Heart right ventricle (tissue), 16 donors: ENCODE data around the gene PHLPP1. TPM values are rescaled to one million over a fixed set of nuclear protein-coding genes. Genes with fewer than 3 reads are reported as not detected.
"Not testable (repeated sequence)": the region's sequence is repeated elsewhere in the genome, so short reads cannot be mapped to it uniquely, and the experiment has no call there.

Source experiments
- ATAC-seq, 8 donors: fragments of 200-7000 bp; cut with Tn5 transposase; one replicate each; pipeline ENCODE4 v1.9.1; 2020; ENCODE audit warnings: mild to moderate bottlenecking in 8 of 8, moderate library complexity in 8 of 8, moderate number of reproducible peaks in 1 of 8
- DNase-seq, 2 donors: peaks; one replicate each; pipeline ENCODE4 v3.0.0-alpha.2; 2020
- H3K27ac ChIP-seq, 10 donors: fragments of 200-600 bp; sonication (generic) in 2 of 10; one replicate each; pipeline versions ENCODE4 v1.5.0 to v1.8.0; 2020 to 2022; ENCODE audit warnings: mild to moderate bottlenecking in 3 of 10
- H3K27me3 ChIP-seq, 7 donors: fragments of 200-600 bp; one replicate each; pipeline ENCODE4 v1.8.0; 2021 to 2022; ENCODE audit warnings: mild to moderate bottlenecking in 2 of 7
- H3K36me3 ChIP-seq, 9 donors: fragments of 200-600 bp; sonication (generic) in 1 of 9; one replicate each; pipeline versions ENCODE4 v1.5.0 to v1.8.0; 2020 to 2022; ENCODE audit warnings: mild to moderate bottlenecking in 2 of 9
- H3K4me1 ChIP-seq, 9 donors: fragments of 200-600 bp; sonication (generic) in 1 of 9; one replicate each; pipeline versions ENCODE4 v1.5.0 to v1.8.0; 2020 to 2022; ENCODE audit warnings: mild to moderate bottlenecking in 4 of 9
- H3K4me3 ChIP-seq, 10 donors: fragments of 200-600 bp; sonication (generic) in 2 of 10; one replicate each; pipeline versions ENCODE4 v1.5.0 to v1.8.0; 2020 to 2022; ENCODE audit warnings: mild to moderate bottlenecking in 7 of 10, moderate library complexity in 2 of 10
- H3K9me3 ChIP-seq, 11 donors: fragments of 200-600 bp in 10 of 11; sonication (generic) in 2 of 11; one replicate each; pipeline versions ENCODE4 v1.5.0 to v1.8.0; 2013 to 2022; ENCODE audit warnings: mild to moderate bottlenecking in 2 of 11, control low read depth in 1 of 11, moderate library complexity in 1 of 11
- CTCF ChIP-seq, 9 donors: fragments of 200-600 bp; sonication (generic) in 2 of 9; IDR thresholded peaks; one replicate each; pipeline versions ENCODE4 v1.5.0 to v1.8.0; 2021 to 2022; ENCODE audit warnings: antibody characterized with exemption in 9 of 9, mild to moderate bottlenecking in 5 of 9, moderate library complexity in 1 of 9
- WGBS, 2 donors: extraction: QIAGEN DNeasy Blood & Tissue Kit; methylation state at CpG; one replicate each; pipeline ENCODE4 v1.1.7; 2013; ENCODE audit warnings: inconsistent platforms in 1 of 2; 5-methylcytosine and 5-hydroxymethylcytosine counted together
- intact Hi-C, 10 donors: fragments of 100-400 bp; cut with DNase I; formaldehyde crosslinking; loops; one replicate each; pipeline versions ENCODE4 v1.11.1 to v1.14.2; 2022
- polyA plus RNA-seq, 2 donors: library from polyadenylated mRNA; stranded (reverse); fragments of 200-250 nt; gene quantifications; one replicate each; pipeline ENCODE4 v1.2.3, GENCODE V29; 2013
- total RNA-seq, 10 donors: library from RNA; stranded (reverse); fragmentation: NEBNext Ultra II Directional in 3 of 10; extraction: Animal tissue kit (Norgen Biotek cat#: 25700) in 3 of 10; gene quantifications; one replicate each; pipeline versions ENCODE4 v1.2.1 to v1.2.4, GENCODE V29; 2021 to 2023
- donor health status: Arrhythmogenic right ventricular cardiomyopathy.
- donor health status: ischemic (EF 13 %, LVEDD 7.1; RV severe dilation, severe dysfunction).
- donor health status: healthy with polysubstance abuse.
- donor health status: DM: no; HTN: yes; CAD: no.
- donor health status: DM: no; HTN: no; CAD: no.
- donor health status: ischemic (EF 25% LVEDD 6.9; RV normal size, moderate dysfunction).
- donor health status: ischemic (EF 25% LVEDD 5.7; RV mildly dilated, moderate dysfunction).
- donor health status: healthy.
- donor health status: DM: yes; HTN: yes; CAD: no.
- donor health status: Ischemic cardiomyopathy.
- donor health status: ischemic (EF 35%, LVEDD 5.7; RV mildly dilated, moderate dysfunction).
- donor health status: nonischemic (EF 11% LVEDD 7.7; RV severe dilation, severe dysfunction).
- donor health status: DM: yes; HTN: yes; CAD: no.
- donor health status: PGD.
- donor health status: ischemic (EF 29% LVEDD 5.4; RV normal size, mild dysfunction).
- donor health status: nonischemic (EF 23%, LVEDD 6.1; RV moderate dilation, normal function).

The PHLPP1 gene
- total and polyA plus RNA-seq, 12 donors = 1.8 to 10.7 (median 8.0) TPM

DNA sequence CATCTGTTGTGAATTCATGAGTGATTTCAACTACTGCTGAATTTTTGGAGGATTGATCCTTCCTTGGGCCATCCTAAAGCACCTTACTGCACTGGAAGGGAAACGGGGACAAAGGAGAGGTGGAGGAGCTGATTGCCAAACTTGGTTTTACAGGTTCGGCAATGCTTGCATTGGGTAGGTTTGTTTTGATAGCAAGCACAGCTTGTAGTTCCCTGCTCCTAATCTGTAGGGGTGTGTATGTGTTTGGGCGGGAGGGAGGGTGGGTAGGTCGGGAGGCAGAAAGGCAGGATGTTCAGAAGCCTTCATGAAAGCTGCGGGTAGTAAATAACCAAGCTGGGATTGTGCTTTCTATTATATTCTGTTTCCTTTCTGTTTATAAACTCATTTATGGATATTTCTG lies 24.6 kb downstream of the PHLPP1 start:
- 66 to 79% methylated on average over 5 of the region's 5 CpGs for WGBS, 2 donors
- Histone ChIP-seq H3K4me3 (no peak overlapping the region), H3K9me3 (no peaks in the 10 kb centered on the region), H3K4me1 (peaks cover 0 to 52% (median 14%) of the 10 kb centered on the region in 9 donors), H3K27ac (no peak overlapping the region), H3K36me3 (no peaks in the 10 kb centered on the region), H3K27me3 (no peaks in the 10 kb centered on the region)
- intact Hi-C loops = loop anchor here in 2 of 10 donors (5.0 to 10.0 kb wide), 2 partner anchors 57 to 125 kb away; no protein-coding TSS in a partner anchor
- DNase-seq (no peak), ATAC-seq (no peak)
- TF ChIP-seq CTCF (IDR thresholded peaks at IDR 0.05) = no peak

DNA sequence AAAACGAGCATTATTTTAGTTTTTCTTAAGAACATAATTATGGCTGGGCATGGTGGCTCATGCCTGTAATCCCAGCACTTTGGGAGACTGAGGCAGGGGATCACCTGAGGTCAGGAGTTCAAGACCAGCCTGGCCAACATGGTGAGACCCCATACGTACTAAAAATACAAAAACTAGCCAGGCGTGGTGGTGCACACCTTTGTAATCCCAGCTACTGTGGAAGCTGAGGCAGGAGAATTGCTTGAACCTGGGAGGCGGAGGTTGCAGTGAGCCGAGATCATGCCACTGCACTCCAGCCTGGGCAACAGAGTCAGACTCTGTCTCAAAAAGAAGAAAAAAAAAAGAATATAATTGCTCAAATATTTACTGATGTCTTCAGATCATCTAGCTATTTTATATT lies 25.3 kb downstream of the PHLPP1 start:
- 85 to 88% methylated on average over 5 of the region's 5 CpGs for WGBS, 2 donors
- ATAC-seq = not testable (repeated sequence)

GRCh38 chr18:62741118-62741566 lies 25.8 kb downstream of the PHLPP1 start:
- Histone ChIP-seq H3K27me3 (no peaks in the 10 kb centered on the region), H3K27ac (no peak overlapping the region), H3K9me3 (no peaks in the 10 kb centered on the region), H3K4me1 (peaks cover 0 to 56% (median 17%) of the 10 kb centered on the region in 9 donors), H3K36me3 (no peaks in the 10 kb centered on the region), H3K4me3 (no peak overlapping the region)
- DNase-seq = no peak
- TF ChIP-seq CTCF (IDR thresholded peaks at IDR 0.05) = no peak
- 65 to 68% methylated on average over 4 of the region's 4 CpGs for WGBS, 2 donors
- intact Hi-C loops = no loop called here
- ATAC-seq = no peak

More for the DNA sequence above, 25.3 kb downstream of the PHLPP1 start:
- DNase-seq, intact Hi-C loops, H3K27me3 ChIP-seq, H3K4me3 ChIP-seq, H3K9me3 ChIP-seq, H3K36me3 ChIP-seq, H3K27ac ChIP-seq: not testable (repeated sequence)
- H3K4me1 ChIP-seq = peaks cover 0 to 56% (median 17%) of the 10 kb centered on the region in 9 donors

- intact Hi-C loops = no loop called here
- H3K4me1 ChIP-seq = peaks cover 0 to 56% (median 17%) of the 10 kb centered on the region in 9 donors
- H3K36me3 ChIP-seq = no peaks in the 10 kb centered on the region
- TF ChIP-seq CTCF (IDR thresholded peaks at IDR 0.05) = no peak
- H3K27ac ChIP-seq = no peak overlapping the region
- ATAC-seq = no peak
- no peak overlapping the region for H3K4me3 ChIP-seq
- 88 to 93% methylated on average over 4 of the region's 4 CpGs for WGBS, 2 donors
- H3K9me3 ChIP-seq = no peaks in the 10 kb centered on the region
- no peak for DNase-seq
- no peaks in the 10 kb centered on the region for H3K27me3 ChIP-seq
Observed at GRCh38 chr18:62741584-62741983, 26.2 kb downstream of the PHLPP1 start.

GRCh38 chr18:62744076-62744968 lies 29.0 kb downstream of the PHLPP1 start:
- no peak for TF ChIP-seq CTCF (IDR thresholded peaks at IDR 0.05)
- H3K27me3 ChIP-seq = no peaks in the 10 kb centered on the region
- no peak overlapping the region for H3K27ac ChIP-seq
- H3K36me3 ChIP-seq = no peaks in the 10 kb centered on the region
- DNase-seq (no peak), ATAC-seq (no peak)
- H3K4me1 ChIP-seq = peaks cover 0 to 34% (median 13%) of the 10 kb centered on the region in 9 donors
- no peak overlapping the region for H3K4me3 ChIP-seq
- intact Hi-C loops = no loop called here
- H3K9me3 ChIP-seq = no peaks in the 10 kb centered on the region
- WGBS, 2 donors = 88 to 92% methylated on average over 3 of the region's 3 CpGs
